ENCODE data around the gene PRLR. TPM values are rescaled to one million over a fixed set of nuclear protein-coding genes. Genes with fewer than 3 reads are reported as not detected.
A peak's percentile ranks its signal among the peaks of the same experiment; 100 is the strongest.

Gene PRLR
- total RNA-seq, 4 donors from 2014 or later, result 9.1 to 69.5 (median 54.1) TPM

DNA sequence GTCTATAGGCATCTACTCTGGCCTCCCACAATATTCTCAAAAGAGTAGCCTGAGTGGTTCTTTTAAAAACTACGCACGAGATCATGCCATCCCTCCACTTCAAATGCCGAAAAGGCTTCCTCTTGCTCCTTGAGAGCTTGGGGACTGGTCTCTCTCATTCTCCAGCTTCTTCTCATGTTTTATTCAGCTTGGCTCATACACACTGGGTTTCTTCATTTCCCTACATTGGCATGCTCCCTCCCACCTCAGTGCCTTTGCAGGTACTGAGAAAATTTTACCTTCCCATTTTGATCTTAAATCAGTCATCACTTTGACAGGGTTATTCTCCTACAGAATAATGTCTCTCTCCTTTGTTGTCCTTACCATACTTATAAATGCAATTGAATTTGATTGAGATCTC lies 20.4 kb downstream of the PRLR start:
- H3K4me3 ChIP-seq, result no peak overlapping the region
- H3K27me3 ChIP-seq, result no peaks in the 10 kb centered on the region
- TF ChIP-seq, protein P1, sequence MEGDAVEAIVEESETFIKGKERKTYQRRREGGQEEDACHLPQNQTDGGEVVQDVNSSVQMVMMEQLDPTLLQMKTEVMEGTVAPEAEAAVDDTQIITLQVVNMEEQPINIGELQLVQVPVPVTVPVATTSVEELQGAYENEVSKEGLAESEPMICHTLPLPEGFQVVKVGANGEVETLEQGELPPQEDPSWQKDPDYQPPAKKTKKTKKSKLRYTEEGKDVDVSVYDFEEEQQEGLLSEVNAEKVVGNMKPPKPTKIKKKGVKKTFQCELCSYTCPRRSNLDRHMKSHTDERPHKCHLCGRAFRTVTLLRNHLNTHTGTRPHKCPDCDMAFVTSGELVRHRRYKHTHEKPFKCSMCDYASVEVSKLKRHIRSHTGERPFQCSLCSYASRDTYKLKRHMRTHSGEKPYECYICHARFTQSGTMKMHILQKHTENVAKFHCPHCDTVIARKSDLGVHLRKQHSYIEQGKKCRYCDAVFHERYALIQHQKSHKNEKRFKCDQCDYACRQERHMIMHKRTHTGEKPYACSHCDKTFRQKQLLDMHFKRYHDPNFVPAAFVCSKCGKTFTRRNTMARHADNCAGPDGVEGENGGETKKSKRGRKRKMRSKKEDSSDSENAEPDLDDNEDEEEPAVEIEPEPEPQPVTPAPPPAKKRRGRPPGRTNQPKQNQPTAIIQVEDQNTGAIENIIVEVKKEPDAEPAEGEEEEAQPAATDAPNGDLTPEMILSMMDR (IDR thresholded peaks at IDR 0.05), result no peak
- TF ChIP-seq POLR2A (IDR thresholded peaks at IDR 0.05), result no peak
- H3K9me3 ChIP-seq, result no peaks in the 10 kb centered on the region
- no peak for DNase-seq
- no peaks in the 10 kb centered on the region for H3K4me1 ChIP-seq
- no peaks in the 10 kb centered on the region for H3K36me3 ChIP-seq
- no peak overlapping the region for H3K27ac ChIP-seq

DNA sequence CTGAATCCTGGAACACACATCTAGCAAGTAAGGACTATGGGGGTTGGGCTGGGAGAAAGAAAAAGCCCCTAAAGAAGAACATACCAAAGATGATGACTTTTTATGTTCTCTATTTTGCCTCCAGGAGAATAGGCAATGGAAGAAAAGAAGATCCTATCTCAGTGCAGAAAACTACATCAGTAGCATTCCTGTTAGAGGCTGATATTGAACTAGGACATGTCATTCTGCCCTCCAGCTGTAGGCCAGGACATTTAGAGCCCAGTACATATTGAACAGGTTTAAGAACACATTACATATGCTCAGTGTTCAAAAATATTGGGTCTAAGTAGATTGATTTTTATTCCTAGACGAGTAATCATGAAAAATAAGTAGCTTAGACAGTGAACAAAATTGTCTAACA lies 24.7 kb downstream of the PRLR start:
- H3K4me3 ChIP-seq, result no peak overlapping the region
- TF ChIP-seq POLR2A (IDR thresholded peaks at IDR 0.05), result no peak
- TF ChIP-seq, protein P1 (IDR thresholded peaks at IDR 0.05), result no peak
- H3K9me3 ChIP-seq, result no peaks in the 10 kb centered on the region
- H3K4me1 ChIP-seq, result peaks cover 0 to 6% (median 0%) of the 10 kb centered on the region in 4 donors
- no peaks in the 10 kb centered on the region for H3K27me3 ChIP-seq
- no peaks in the 10 kb centered on the region for H3K36me3 ChIP-seq
- no peak overlapping the region for H3K27ac ChIP-seq
- DNase-seq, result no peak

DNA sequence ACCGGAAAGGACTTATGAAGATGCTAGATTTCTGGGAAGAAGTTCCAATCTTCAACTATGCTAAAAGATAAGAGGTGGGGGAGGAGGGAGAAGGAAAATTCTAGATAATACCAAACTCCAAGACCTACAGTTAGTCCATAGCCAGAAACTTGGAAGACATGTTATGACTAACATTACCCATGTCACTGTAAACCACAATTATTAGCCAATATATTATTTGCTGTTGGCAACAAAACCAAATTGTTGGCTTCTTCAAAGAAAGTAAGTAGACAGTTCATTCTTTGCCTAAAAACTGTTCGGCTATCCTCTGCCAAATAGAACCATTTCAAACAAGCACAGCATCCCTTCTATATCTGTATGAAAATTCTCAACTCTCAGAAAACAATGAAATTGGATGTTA lies 25.1 kb downstream of the PRLR start:
- H3K4me1 ChIP-seq, result peaks cover 0 to 6% (median 0%) of the 10 kb centered on the region in 4 donors
- no peaks in the 10 kb centered on the region for H3K9me3 ChIP-seq
- H3K27me3 ChIP-seq, result no peaks in the 10 kb centered on the region
- TF ChIP-seq, protein P1 (IDR thresholded peaks at IDR 0.05), result no peak
- TF ChIP-seq POLR2A (IDR thresholded peaks at IDR 0.05), result no peak
- no peak for DNase-seq
- no peaks in the 10 kb centered on the region for H3K36me3 ChIP-seq
- H3K4me3 ChIP-seq, result no peak overlapping the region
- H3K27ac ChIP-seq, result no peak overlapping the region

GRCh38 chr5:35203403-35203802 lies 26.9 kb downstream of the PRLR start:
- Histone ChIP-seq H3K27me3 (no peaks in the 10 kb centered on the region), H3K9me3 (no peaks in the 10 kb centered on the region), H3K4me1 (peaks cover 0 to 15% (median 3%) of the 10 kb centered on the region in 4 donors), H3K27ac (peak overlapping the region in 1 of 4 donors; percentile 52), H3K4me3 (no peak overlapping the region), H3K36me3 (no peaks in the 10 kb centered on the region)
- TF ChIP-seq POLR2A (IDR thresholded peaks at IDR 0.05), result no peak
- TF ChIP-seq, protein P1 (IDR thresholded peaks at IDR 0.05), result no peak
- DNase-seq, result no peak

GRCh38 chr5:35202319-35203111 lies 27.8 kb downstream of the PRLR start:
- H3K4me3 ChIP-seq, result no peak overlapping the region
- peak in 2 of 3 donors; percentile 75 to 85 for DNase-seq
- no peak for TF ChIP-seq POLR2A (IDR thresholded peaks at IDR 0.05)
- TF ChIP-seq, protein P1 (IDR thresholded peaks at IDR 0.05), result peak in 4 of 6 experiments; percentile 49 to 77 (median 74)
- peaks cover 0 to 23% (median 3%) of the 10 kb centered on the region in 4 donors for H3K4me1 ChIP-seq
- no peaks in the 10 kb centered on the region for H3K9me3 ChIP-seq
- peak overlapping the region in 2 of 4 donors; percentile 28 to 52 for H3K27ac ChIP-seq
- H3K27me3 ChIP-seq, result no peaks in the 10 kb centered on the region
- H3K36me3 ChIP-seq, result no peaks in the 10 kb centered on the region

Data from Peyer's patch (tissue), 4 donors.